Astrocyte of the spinal cord (primary cell): ENCODE data around the gene MAP7D2.

Source experiments
- DNase-seq: peaks from one replicate; pipeline ENCODE4 v3.0.0; 2011; ENCODE audit warnings: low read depth, low spot score
- H3K4me3 ChIP-seq: 2 replicates; pipeline ENCODE4 v1.5.1; 2011; ENCODE audit warnings: low read depth, mild to moderate bottlenecking, low read length, moderate library complexity
- CTCF ChIP-seq: IDR thresholded peaks from 2 replicates; pipeline ENCODE4 v1.5.1; 2012; ENCODE audit warnings: low read depth, mild to moderate bottlenecking, low read length, inconsistent platforms
- in situ Hi-C: cut with HindIII; loops from 2 replicates; pipeline ENCODE4 v1.10.0; 2017; ENCODE audit warnings: low sequenced_read_pairs

Gene MAP7D2

DNA sequence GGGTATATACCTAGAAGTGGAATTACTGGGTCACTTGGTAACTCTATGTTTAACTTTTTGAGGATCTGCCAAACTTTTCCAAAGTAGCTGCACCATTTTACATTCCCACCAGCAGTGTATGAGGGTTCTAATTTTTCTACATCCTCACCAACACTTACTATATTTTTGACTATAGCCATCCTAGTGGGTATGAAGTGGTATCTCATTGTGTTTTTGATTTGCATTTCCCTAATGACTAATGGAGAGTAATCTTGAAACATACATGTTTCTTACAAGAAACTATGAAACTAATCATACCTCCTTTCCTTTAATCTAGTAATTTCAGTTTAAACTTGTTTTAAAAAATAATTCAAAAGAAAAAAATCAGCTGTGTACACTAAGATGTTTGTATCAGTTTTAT, 143.7 kb downstream of the MAP7D2 start:
- in situ Hi-C loops = no loop called here

DNA sequence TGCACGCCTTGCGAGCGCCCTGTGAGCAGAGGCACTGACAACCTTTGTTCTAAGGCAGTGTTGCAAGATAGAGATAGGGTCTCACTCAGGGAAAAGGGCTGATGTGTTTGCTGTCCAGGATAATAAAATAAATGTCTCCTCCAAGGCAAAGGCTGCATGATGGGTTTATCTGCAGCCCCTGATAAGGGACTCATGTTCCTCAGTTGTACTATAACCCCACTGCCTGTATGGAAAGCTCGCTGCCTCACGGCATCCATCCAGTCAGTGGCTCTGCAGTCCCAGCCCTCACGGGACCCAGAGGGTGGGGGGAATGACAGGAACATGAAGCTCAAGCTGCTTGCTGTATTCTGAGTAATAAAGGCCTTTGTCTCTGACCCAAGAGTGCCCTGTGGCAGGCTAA, 148.4 kb downstream of the MAP7D2 start:
- DNase-seq = no peak
- no peak overlapping the region for H3K4me3 ChIP-seq
- in situ Hi-C loops = no loop called here
- TF ChIP-seq CTCF = no peak

More for the DNA sequence above, 143.7 kb downstream of the MAP7D2 start:
- no peak overlapping the region for H3K4me3 ChIP-seq
- no peak for TF ChIP-seq CTCF
- no peak for DNase-seq

DNA sequence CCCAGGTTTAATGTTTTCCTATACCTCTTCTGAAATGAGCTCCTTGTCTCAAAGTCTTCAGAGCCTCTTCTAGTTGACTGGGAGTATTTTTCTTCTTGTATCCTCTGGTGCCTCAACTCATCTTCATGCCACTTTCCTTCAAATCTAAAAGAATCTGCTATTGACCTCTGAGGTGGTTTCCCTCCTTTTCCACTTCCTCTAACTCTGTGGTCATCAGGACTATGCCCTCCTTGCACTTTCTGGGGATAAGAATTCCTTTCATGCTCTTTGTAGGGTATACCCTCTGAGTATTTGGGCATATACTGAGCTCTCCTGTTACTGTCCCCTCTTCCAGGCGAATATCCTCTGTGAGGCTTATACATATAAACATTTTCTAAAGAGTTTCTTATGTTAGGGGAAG, 150.7 kb downstream of the MAP7D2 start:
- DNase-seq = no peak
- in situ Hi-C loops = no loop called here
- no peak overlapping the region for H3K4me3 ChIP-seq
- TF ChIP-seq CTCF = no peak

GRCh38 chrX:19964017-19964710, 152.5 kb downstream of the MAP7D2 start:
- no peak for DNase-seq
- no peak overlapping the region for H3K4me3 ChIP-seq
- TF ChIP-seq CTCF = no peak
- in situ Hi-C loops = no loop called here

DNA sequence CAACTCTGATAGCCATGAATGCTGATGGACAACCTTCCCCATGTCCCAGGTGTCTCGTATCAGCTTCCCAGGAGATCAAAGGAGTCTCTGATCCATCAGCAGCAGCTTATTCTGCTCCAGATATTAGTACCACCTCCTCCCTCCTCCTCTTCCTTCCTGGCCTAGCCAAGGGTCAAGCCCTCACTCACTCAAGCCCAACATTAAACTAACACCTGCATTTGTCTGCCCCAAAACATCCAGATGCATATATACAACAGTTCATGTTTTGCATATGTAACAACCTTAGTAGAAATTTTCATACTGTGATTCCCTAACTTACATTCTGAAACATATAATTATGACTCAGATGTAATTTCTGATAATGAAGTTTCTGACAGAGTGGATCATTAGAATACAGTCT, 155.8 kb downstream of the MAP7D2 start:
- no peak for TF ChIP-seq CTCF
- H3K4me3 ChIP-seq = no peak overlapping the region
- no peak for DNase-seq
- in situ Hi-C loops = no loop called here

- H3K4me3 ChIP-seq = no peak overlapping the region
- no peak for TF ChIP-seq CTCF
- no peak for DNase-seq
- in situ Hi-C loops = no loop called here
Measured at GRCh38 chrX:19958552-19959486, 157.9 kb downstream of the MAP7D2 start.
